Medulla oblongata (tissue), 1 donor: ENCODE data around the gene TRIAP1.
"Not testable (repeated sequence)": the region's sequence is repeated elsewhere in the genome, so short reads cannot be mapped to it uniquely, and the experiment has no call there.

Experiments used
- DNase-seq: peaks from one replicate; pipeline ENCODE4 v3.0.0-alpha.2; 2015; ENCODE audit errors: extremely low spot score

The TRIAP1 gene

GRCh38 chr12:120445911-120446843 is at the start of gene TRIAP1, which contains the start of gene GATC:
Gene TRIAP1, minus strand, starts transcription at chr12:120446384. Its CDS starts 12 bp downstream, at chr12:120446372.
Gene GATC, plus strand, starts transcription at chr12:120446444. Its CDS starts 37 bp downstream, at chr12:120446481.
- DNase-seq: peak; percentile 83

GRCh38 chr12:120495186-120495730 is 49.1 kb upstream of the TRIAP1 start:
- no peak for DNase-seq

- peak; percentile 75 for DNase-seq
Observed at GRCh38 chr12:120490833-120491512, 44.8 kb upstream of the TRIAP1 start.

- no peak for DNase-seq
Observed at GRCh38 chr12:120490325-120490724, 44.1 kb upstream of the TRIAP1 start.

GRCh38 chr12:120489018-120489417 is 42.8 kb upstream of the TRIAP1 start:
- no peak for DNase-seq

- DNase-seq: peak; percentile 63
Observed at GRCh38 chr12:120488057-120488640, 42.0 kb upstream of the TRIAP1 start.

GRCh38 chr12:120487552-120487951 is 41.4 kb upstream of the TRIAP1 start:
- DNase-seq: not testable (repeated sequence)

- DNase-seq: no peak
Observed at GRCh38 chr12:120485961-120486881, 40.0 kb upstream of the TRIAP1 start.

- no peak for DNase-seq
Observed at GRCh38 chr12:120483621-120484020, 37.4 kb upstream of the TRIAP1 start.

- no peak for DNase-seq
Observed at GRCh38 chr12:120481022-120481767, 35.0 kb upstream of the TRIAP1 start.

GRCh38 chr12:120480211-120480610 is 34.0 kb upstream of the TRIAP1 start:
- DNase-seq: no peak

GRCh38 chr12:120479458-120479857 is 33.3 kb upstream of the TRIAP1 start:
- no peak for DNase-seq

- DNase-seq: no peak
Observed at GRCh38 chr12:120475643-120476042, 29.5 kb upstream of the TRIAP1 start.

- DNase-seq: peak; percentile 39
Observed at GRCh38 chr12:120474616-120474960, 28.4 kb upstream of the TRIAP1 start.

- no peak for DNase-seq
Observed at GRCh38 chr12:120473807-120474615, 27.8 kb upstream of the TRIAP1 start.

- DNase-seq: no peak
Observed at GRCh38 chr12:120472521-120472920, 26.3 kb upstream of the TRIAP1 start.

GRCh38 chr12:120470150-120470784 is 24.1 kb upstream of the TRIAP1 start:
- no peak for DNase-seq

GRCh38 chr12:120469450-120470149 is 23.4 kb upstream of the TRIAP1 start, which contains the start of gene SRSF9:
Gene SRSF9, minus strand, starts transcription at chr12:120469748. Its CDS starts 139 bp downstream, at chr12:120469609.
- DNase-seq: peak; percentile 97
